ENCODE results near the gene CCDC83.
"Not testable (repeated sequence)": the region's sequence is repeated elsewhere in the genome, so short reads cannot be mapped to it uniquely, and the experiment has no call there.

Gene CCDC83

GRCh38 chr11:85835729-85836128 is 19.5 kb upstream of the CCDC83 start:
- no peak for DNase-seq (ENCODE audit: low read depth in 2 of 2)

GRCh38 chr11:85840932-85841331 is 14.3 kb upstream of the CCDC83 start:
- DNase-seq (ENCODE audit: low read depth in 2 of 2), result not testable (repeated sequence)

- no peak for DNase-seq (ENCODE audit: low read depth in 2 of 2)
These were observed 11.3 kb upstream of the CCDC83 start for GRCh38 chr11:85843929-85844328.

- no peak for DNase-seq (ENCODE audit: low read depth in 2 of 2)
These were observed 10.6 kb upstream of the CCDC83 start for GRCh38 chr11:85844439-85845123.

GRCh38 chr11:85845124-85845631 is 10.0 kb upstream of the CCDC83 start:
- DNase-seq (ENCODE audit: low read depth in 2 of 2), result no peak

GRCh38 chr11:85847436-85847835 is 7.7 kb upstream of the CCDC83 start:
- DNase-seq (ENCODE audit: low read depth in 2 of 2), result no peak

- no peak for DNase-seq (ENCODE audit: low read depth in 2 of 2)
These were observed 7.2 kb upstream of the CCDC83 start for GRCh38 chr11:85848006-85848405.

GRCh38 chr11:85848556-85848955 is 6.6 kb upstream of the CCDC83 start:
- DNase-seq (ENCODE audit: low read depth in 2 of 2), result no peak

GRCh38 chr11:85852754-85853153 is 2.4 kb upstream of the CCDC83 start:
- DNase-seq (ENCODE audit: low read depth in 2 of 2), result not testable (repeated sequence)

GRCh38 chr11:85853541-85853940 is 1.6 kb upstream of the CCDC83 start:
- not testable (repeated sequence) for DNase-seq (ENCODE audit: low read depth in 2 of 2)

GRCh38 chr11:85854212-85854556 is 999 bp upstream of the CCDC83 start:
- no peak for DNase-seq (ENCODE audit: low read depth in 2 of 2)

GRCh38 chr11:85854557-85855340 is 434 bp upstream of the CCDC83 start:
- peak; percentile 76 to 85 for DNase-seq (ENCODE audit: low read depth in 2 of 2)

GRCh38 chr11:85857098-85857497 is 1.9 kb downstream of the CCDC83 start:
- no peak for DNase-seq (ENCODE audit: low read depth in 2 of 2)

- not testable (repeated sequence) for DNase-seq (ENCODE audit: low read depth in 2 of 2)
These were observed 4.4 kb downstream of the CCDC83 start for GRCh38 chr11:85859541-85859940.

GRCh38 chr11:85863855-85864254 is 8.7 kb downstream of the CCDC83 start:
- DNase-seq (ENCODE audit: low read depth in 2 of 2), result no peak

GRCh38 chr11:85866137-85866827 is 11.1 kb downstream of the CCDC83 start:
- DNase-seq (ENCODE audit: low read depth in 2 of 2), result no peak

GRCh38 chr11:85867751-85868150 is 12.6 kb downstream of the CCDC83 start:
- no peak for DNase-seq (ENCODE audit: low read depth in 2 of 2)

GRCh38 chr11:85869781-85870180 is 14.6 kb downstream of the CCDC83 start:
- no peak for DNase-seq (ENCODE audit: low read depth in 2 of 2)

- DNase-seq (ENCODE audit: low read depth in 2 of 2), result no peak
These were observed 19.1 kb downstream of the CCDC83 start for GRCh38 chr11:85874265-85874664.

- DNase-seq (ENCODE audit: low read depth in 2 of 2), result no peak
These were observed 20.3 kb downstream of the CCDC83 start for GRCh38 chr11:85875505-85875904.

GRCh38 chr11:85884581-85885021 is 29.4 kb downstream of the CCDC83 start:
- DNase-seq (ENCODE audit: low read depth in 2 of 2), result no peak

Measured in stimulated activated CD8-positive, alpha-beta memory T cell treated with anti-CD3 and anti-CD28 coated beads, Interleukin-15, amount 100 ng/mL, for 4 hours (primary cell).